Motor neuron (in vitro differentiated cells): ENCODE measurements around the gene SEMA6A. TPM values are rescaled to one million over a fixed set of nuclear protein-coding genes. Genes with fewer than 3 reads are reported as not detected.
A peak's percentile ranks its signal among the peaks of the same experiment; 100 is the strongest.
"Not testable (repeated sequence)": the region's sequence is repeated elsewhere in the genome, so short reads cannot be mapped to it uniquely, and the experiment has no call there.

Experiments
- ATAC-seq, 8 experiments: fragments of 200-7000 bp; cut with Tn5 transposase; replicated peaks in 6 of 8; 2 replicates each; pipeline ENCODE4 v1.8.0; 2021; ENCODE audit warnings: mild to moderate bottlenecking in 8 of 8, moderate library complexity in 8 of 8
- H3K27ac ChIP-seq, 2 donors: fragments of 250-450 bp; sonication (Bioruptor Pico); 2 replicates each; pipeline ENCODE4 v1.9.0; 2021; ENCODE audit warnings: antibody characterized with exemption in 2 of 2, mild to moderate bottlenecking in 2 of 2, moderate library complexity in 1 of 2
- H3K4me1 ChIP-seq, 2 donors: fragments of 250-450 bp; sonication (Bioruptor Pico); replicated peaks in 1 of 2; 2 replicates each; pipeline ENCODE4 v1.6.1; 2021; ENCODE audit warnings: antibody characterized with exemption in 2 of 2, mild to moderate bottlenecking in 2 of 2, moderate library complexity in 1 of 2
- H3K4me3 ChIP-seq, 5 donors: fragments of 250-450 bp; sonication (Bioruptor Pico); 2 replicates each; pipeline ENCODE4 v1.9.0; 2021; ENCODE audit warnings: antibody characterized with exemption in 5 of 5, mild to moderate bottlenecking in 5 of 5, moderate library complexity in 4 of 5
- WGBS, 10 experiments: fragments of 450-650 bp; shearing (Covaris generic); methylation state at CpG; one replicate each; pipeline ENCODE4 v1.0.0; 2022; 5-methylcytosine and 5-hydroxymethylcytosine counted together
- in situ Hi-C, 9 experiments: fragments of 400-800 bp; cut with MboI; loops; one replicate each; pipeline ENCODE4 v1.15.0; 2021; ENCODE audit warnings: low sequenced_read_pairs in 9 of 9, low pct_unique_long_range_greater_than_20kb in 2 of 9; ENCODE audit not compliant: unreplicated experiment in 9 of 9
- total RNA-seq, 8 experiments: library from RNA; unstranded; fragments of 300-600 nt; gene quantifications; 2 replicates each; pipeline versions ENCODE4 v1.2.3 to v1.2.4, GENCODE V29; 2022

Gene SEMA6A
- total RNA-seq, 8 experiments from 2014 or later: 2.6 to 35.9 (median 20.0) TPM

- H3K27ac ChIP-seq: no peak overlapping the region
- peak in 3 of 8 experiments; percentile 7 to 60 (median 20) for ATAC-seq
- 33 to 100% (median 67%) methylated on average over 1 to 3 of the region's 4 CpGs; no CpG with 5 or more reads in 4 of the 10 experiments for WGBS, 10 experiments
- in situ Hi-C loops: loop anchor here in 2 of 9 experiments (25.0 kb wide), 1 partner anchor 422 kb away; no protein-coding TSS in a partner anchor
- no peak overlapping the region for H3K4me3 ChIP-seq
- peaks cover 20 to 22% of the 10 kb centered on the region in 2 donors for H3K4me1 ChIP-seq
These were observed 14.9 kb downstream of the SEMA6A start for GRCh38 chr5:116559673-116560164.

DNA sequence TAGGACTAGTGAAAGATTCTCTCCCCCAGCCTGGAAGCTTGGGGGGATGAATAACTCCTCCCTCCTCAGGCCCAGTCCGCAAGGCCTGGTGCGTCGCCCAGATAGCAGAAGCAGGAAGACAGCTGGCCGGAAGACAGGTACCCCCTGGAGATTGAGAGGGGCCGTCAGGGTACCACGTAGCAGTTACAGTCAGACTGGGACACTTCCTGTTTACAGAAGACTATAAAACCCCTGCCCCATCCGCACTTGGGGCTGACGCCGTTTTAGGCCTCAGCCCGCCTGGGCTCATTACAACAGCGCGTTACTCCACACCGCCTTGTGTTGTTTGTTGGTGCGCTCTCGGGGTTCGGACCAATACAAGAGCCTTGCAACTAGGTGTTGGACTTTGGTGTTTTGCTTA lies 15.4 kb downstream of the SEMA6A start:
- ATAC-seq: no peak
- in situ Hi-C loops: loop anchor here in 2 of 9 experiments (25.0 kb wide), 1 partner anchor 422 kb away; no protein-coding TSS in a partner anchor
- no peak overlapping the region for H3K27ac ChIP-seq
- no peak overlapping the region for H3K4me3 ChIP-seq
- peaks cover 15 to 17% of the 10 kb centered on the region in 2 donors for H3K4me1 ChIP-seq
- 50 to 97% (median 83%) methylated on average over 2 to 15 of the region's 16 CpGs; no CpG with 5 or more reads in 5 of the 10 experiments for WGBS, 10 experiments

- H3K4me1 ChIP-seq: peaks cover 11 to 14% of the 10 kb centered on the region in 2 donors
- H3K4me3 ChIP-seq: no peak overlapping the region
- WGBS, 10 experiments: 0 to 67% (median 54%) methylated on average over 1 to 5 of the region's 5 CpGs
- no peak overlapping the region for H3K27ac ChIP-seq
- peak in 3 of 8 experiments; percentile 24 to 48 (median 45) for ATAC-seq
- in situ Hi-C loops: loop anchor here in 2 of 9 experiments (25.0 kb wide), 1 partner anchor 420 kb away; no protein-coding TSS in a partner anchor
These were observed 16.9 kb downstream of the SEMA6A start for GRCh38 chr5:116557669-116558271.

DNA sequence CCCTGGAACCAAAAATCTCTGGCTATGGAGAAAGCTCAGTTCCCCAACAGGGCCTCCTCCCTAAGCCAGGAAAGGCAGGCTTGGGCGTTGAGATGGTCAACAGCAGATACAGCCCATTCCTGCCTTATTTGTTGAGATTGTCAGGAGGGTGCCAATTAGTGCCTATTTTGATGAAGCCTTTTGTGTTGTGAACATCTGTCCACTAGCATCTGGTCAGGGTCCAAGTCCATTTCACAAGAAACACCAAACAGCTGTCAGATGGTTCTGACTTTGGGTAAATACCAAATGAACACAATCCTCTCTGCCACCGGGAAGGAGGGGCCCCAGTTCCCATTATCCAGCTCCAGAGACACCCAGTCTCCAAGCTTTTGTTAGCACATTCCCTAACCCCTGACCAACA lies 19.9 kb downstream of the SEMA6A start:
- WGBS, 10 experiments: 0 to 74% (median 40%) methylated on average over 1 to 2 of the region's 2 CpGs; no CpG with 5 or more reads in 4 of the 10 experiments
- Histone ChIP-seq H3K4me3 (no peak overlapping the region), H3K27ac (no peak overlapping the region), H3K4me1 (peaks cover 11 to 22% of the 10 kb centered on the region in 2 donors)
- no peak for ATAC-seq
- in situ Hi-C loops: loop anchor here in 2 of 9 experiments (25.0 kb wide), 1 partner anchor 417 kb away; no protein-coding TSS in a partner anchor

- H3K4me3 ChIP-seq: no peak overlapping the region
- 20 to 83% (median 64%) methylated on average over 1 to 3 of the region's 4 CpGs; no CpG with 5 or more reads in 2 of the 10 experiments for WGBS, 10 experiments
- ATAC-seq: peak in 5 of 8 experiments; percentile 86 to 97 (median 91)
- in situ Hi-C loops: loop anchor here in 2 of 9 experiments (25.0 kb wide), 1 partner anchor 416 kb away; no protein-coding TSS in a partner anchor
- peak overlapping the region; percentile 35 to 51 for H3K27ac ChIP-seq
- peaks cover 11 to 22% of the 10 kb centered on the region in 2 donors for H3K4me1 ChIP-seq
These were observed 21.3 kb downstream of the SEMA6A start for GRCh38 chr5:116553366-116553765.

GRCh38 chr5:116550082-116550481 lies 24.5 kb downstream of the SEMA6A start:
- no peak overlapping the region for H3K4me3 ChIP-seq
- no peak overlapping the region for H3K27ac ChIP-seq
- in situ Hi-C loops: loop anchor here in 2 of 9 experiments (25.0 kb wide), 1 partner anchor 413 kb away; no protein-coding TSS in a partner anchor
- ATAC-seq: no peak
- peaks cover 11 to 22% of the 10 kb centered on the region in 2 donors for H3K4me1 ChIP-seq

- 38 to 100% (median 72%) methylated on average over 1 of the region's 1 CpG; no CpG with 5 or more reads in 2 of the 10 experiments for WGBS, 10 experiments
These were observed 27.9 kb downstream of the SEMA6A start for GRCh38 chr5:116546743-116547124.

GRCh38 chr5:116546033-116546742 lies 28.4 kb downstream of the SEMA6A start:
- H3K4me1 ChIP-seq: peaks cover 0 to 18% of the 10 kb centered on the region in 2 donors
- H3K4me3 ChIP-seq: no peak overlapping the region
- 40 to 100% (median 100%) methylated on average over 1 of the region's 1 CpG; no CpG with 5 or more reads in 4 of the 10 experiments for WGBS, 10 experiments
- in situ Hi-C loops: no loop called here
- peak in 5 of 8 experiments; percentile 22 to 67 (median 41) for ATAC-seq
- no peak overlapping the region for H3K27ac ChIP-seq

More at GRCh38 chr5:116546743-116547124, 27.9 kb downstream of the SEMA6A start:
- no peak for ATAC-seq
- Histone ChIP-seq H3K27ac (no peak overlapping the region), H3K4me1 (peaks cover 0 to 17% of the 10 kb centered on the region in 2 donors), H3K4me3 (no peak overlapping the region)
- in situ Hi-C loops: no loop called here

GRCh38 chr5:116545465-116545864 lies 29.2 kb downstream of the SEMA6A start:
- 42 to 100% (median 94%) methylated on average over 1 to 3 of the region's 6 CpGs; no CpG with 5 or more reads in 3 of the 10 experiments for WGBS, 10 experiments
- H3K4me3 ChIP-seq, H3K27ac ChIP-seq, ATAC-seq, in situ Hi-C loops: not testable (repeated sequence)
- H3K4me1 ChIP-seq: peaks cover 0 to 12% of the 10 kb centered on the region in 2 donors

DNA sequence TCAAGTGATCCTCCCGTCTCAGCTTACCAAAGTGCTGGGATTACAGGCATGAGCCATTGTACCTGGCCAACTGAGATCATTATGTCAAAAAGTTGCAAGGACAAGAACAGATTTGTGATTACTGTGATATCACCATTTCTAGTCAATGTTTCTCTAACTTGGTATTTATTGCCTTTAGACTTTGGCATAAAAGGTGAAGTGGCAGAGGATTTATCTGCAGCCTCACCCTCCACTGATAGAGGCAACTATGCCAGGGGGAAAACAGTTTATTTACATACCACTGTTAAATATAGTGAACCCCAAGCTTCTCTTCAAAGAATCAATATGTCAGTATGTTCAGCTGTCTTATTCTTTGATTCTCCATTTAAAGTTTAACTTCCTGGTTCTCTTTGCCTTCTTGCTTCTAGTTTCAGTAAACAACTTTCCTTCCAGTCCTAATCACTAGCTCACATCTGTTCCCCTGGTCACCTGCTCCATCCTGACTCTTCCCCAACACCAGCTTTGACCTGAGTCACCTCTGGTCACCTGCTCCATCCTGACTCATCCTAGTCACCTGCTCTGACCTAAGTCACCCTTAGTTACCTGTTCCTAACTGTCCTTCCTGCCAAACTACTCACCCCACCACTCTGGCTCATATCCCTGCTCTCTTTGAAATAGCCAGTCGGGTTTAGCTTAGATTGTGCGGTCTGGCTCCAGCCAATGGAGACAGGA lies 29.9 kb downstream of the SEMA6A start:
- Histone ChIP-seq H3K4me1 (peaks cover 0 to 10% of the 10 kb centered on the region in 2 donors), H3K27ac (no peak overlapping the region), H3K4me3 (no peak overlapping the region)
- 10 to 100% (median 100%) methylated on average over 1 to 3 of the region's 3 CpGs; no CpG with 5 or more reads in 2 of the 10 experiments for WGBS, 10 experiments
- in situ Hi-C loops: no loop called here
- ATAC-seq: no peak

GRCh38 chr5:116543501-116543900 lies 31.1 kb downstream of the SEMA6A start:
- no peak for ATAC-seq

GRCh38 chr5:116542619-116543018 lies 32.0 kb downstream of the SEMA6A start:
- in situ Hi-C loops: no loop called here
- ATAC-seq: no peak
- WGBS, 10 experiments: 32 to 100% (median 88%) methylated on average over 1 to 3 of the region's 3 CpGs; no CpG with 5 or more reads in 1 of the 10 experiments
- Histone ChIP-seq H3K27ac (no peak overlapping the region), H3K4me3 (no peak overlapping the region), H3K4me1 (peaks cover 0 to 10% of the 10 kb centered on the region in 2 donors)

More at GRCh38 chr5:116543501-116543900, 31.1 kb downstream of the SEMA6A start:
- WGBS, 10 experiments: 10 to 100% (median 73%) methylated on average over 1 to 3 of the region's 3 CpGs; no CpG with 5 or more reads in 1 of the 10 experiments
- in situ Hi-C loops: no loop called here
- peaks cover 0 to 10% of the 10 kb centered on the region in 2 donors for H3K4me1 ChIP-seq
- H3K27ac ChIP-seq: no peak overlapping the region
- no peak overlapping the region for H3K4me3 ChIP-seq
